Gastrocnemius medialis (tissue), 4 donors: ENCODE data around the gene SCN5A. TPM values are rescaled to one million over a fixed set of nuclear protein-coding genes. Genes with fewer than 3 reads are reported as not detected.

ENCODE experiments used
- ATAC-seq, 2 donors: fragments of 150-250 bp; one replicate each; pipeline ENCODE4 v1.9.1; 2016
- DNase-seq, 2 donors: peaks; one replicate each; pipeline ENCODE4 v3.0.0-alpha.2; 2019
- H3K27ac ChIP-seq, 4 donors: fragments of 200-600 bp; sonication (generic); 1 replicate in 1 of 4; 2 replicates in 3 of 4; pipeline ENCODE4 v1.5.1; 2016 to 2018; ENCODE audit warnings: mild to moderate bottlenecking in 2 of 4, moderate library complexity in 1 of 4
- H3K27me3 ChIP-seq, 3 donors: fragments of 200-600 bp; sonication (generic) in 2 of 3; 1 replicate in 1 of 3; 2 replicates in 2 of 3; pipeline versions ENCODE4 v1.5.1 to v1.6.0; 2016 to 2019; ENCODE audit warnings: mild to moderate bottlenecking in 1 of 3, moderate library complexity in 1 of 3
- H3K36me3 ChIP-seq, 2 donors: fragments of 200-600 bp; sonication (generic) in 1 of 2; one replicate each; pipeline ENCODE4 v1.5.1; 2017 to 2018
- H3K4me1 ChIP-seq, 2 donors: fragments of 200-600 bp; sonication (generic) in 1 of 2; one replicate each; pipeline ENCODE4 v1.5.1; 2016 to 2017; ENCODE audit warnings: mild to moderate bottlenecking in 2 of 2
- H3K4me3 ChIP-seq, 4 donors: fragments of 200-600 bp; sonication (generic) in 3 of 4; 1 replicate in 1 of 4; 2 replicates in 3 of 4; pipeline ENCODE4 v1.5.1; 2016 to 2019; ENCODE audit warnings: mild to moderate bottlenecking in 2 of 4
- H3K9me3 ChIP-seq, 3 donors: fragments of 200-600 bp; sonication (generic) in 2 of 3; 1 replicate in 1 of 3; 2 replicates in 2 of 3; pipeline ENCODE4 v1.5.1; 2016 to 2019
- POLR2A ChIP-seq, 2 donors: fragments of 450-650 bp; IDR thresholded peaks; one replicate each; pipeline ENCODE4 v1.6.1; 2017; ENCODE audit warnings: antibody characterized with exemption in 2 of 2, mild to moderate bottlenecking in 2 of 2, moderate library complexity in 2 of 2
- in situ Hi-C, 4 donors: fragments of 200-750 bp; cut with MboI; loops; one replicate each; pipeline versions ENCODE4 v1.15.0 to v1.8.0; 2017; ENCODE audit warnings: low sequenced_read_pairs in 4 of 4
- intact Hi-C: fragments of 100-400 bp; cut with DNase I; formaldehyde crosslinking; loops from one replicate; pipeline ENCODE4 v1.15.1; 2023; ENCODE audit warnings: low total_unique reads
- total RNA-seq, 4 donors: library from RNA; depleted of rRNA; stranded (reverse); fragments of >200 nt; gene quantifications; one replicate each; pipeline versions ENCODE4 v1.1.0 to v1.2.3, GENCODE V29; 2016
- TF ChIP-seq, protein P1 (sequence below), 5 experiments: fragments of 450-650 bp in 3 of 5; fragments of 200-600 bp in 2 of 5; sonication (generic) in 2 of 5; IDR thresholded peaks in 4 of 5; conservative IDR thresholded peaks in 1 of 5; 1 replicate in 4 of 5; 2 replicates in 1 of 5; pipeline ENCODE4 v1.5.1; 2016 to 2019; ENCODE audit warnings: antibody characterized with exemption in 5 of 5, mild to moderate bottlenecking in 3 of 5, moderate library complexity in 3 of 5

The SCN5A gene
- total RNA-seq, 4 donors from 2014 or later = 0.05 to 4.3 (median 2.8) TPM; not detected in 1

- Histone ChIP-seq H3K4me1 (no peaks in the 10 kb centered on the region), H3K27me3 (no peaks in the 10 kb centered on the region), H3K27ac (no peak overlapping the region), H3K9me3 (no peaks in the 10 kb centered on the region), H3K4me3 (no peak overlapping the region), H3K36me3 (no peaks in the 10 kb centered on the region)
- in situ Hi-C loops (loop anchor here in 3 of 4 donors (10.0 kb wide), 1 partner anchor 116 kb away; no protein-coding TSS in a partner anchor), intact Hi-C loops (no loop called here)
- ATAC-seq = no peak
- DNase-seq = no peak
- no peak for TF ChIP-seq POLR2A (IDR thresholded peaks at IDR 0.05)
- TF ChIP-seq, protein P1, sequence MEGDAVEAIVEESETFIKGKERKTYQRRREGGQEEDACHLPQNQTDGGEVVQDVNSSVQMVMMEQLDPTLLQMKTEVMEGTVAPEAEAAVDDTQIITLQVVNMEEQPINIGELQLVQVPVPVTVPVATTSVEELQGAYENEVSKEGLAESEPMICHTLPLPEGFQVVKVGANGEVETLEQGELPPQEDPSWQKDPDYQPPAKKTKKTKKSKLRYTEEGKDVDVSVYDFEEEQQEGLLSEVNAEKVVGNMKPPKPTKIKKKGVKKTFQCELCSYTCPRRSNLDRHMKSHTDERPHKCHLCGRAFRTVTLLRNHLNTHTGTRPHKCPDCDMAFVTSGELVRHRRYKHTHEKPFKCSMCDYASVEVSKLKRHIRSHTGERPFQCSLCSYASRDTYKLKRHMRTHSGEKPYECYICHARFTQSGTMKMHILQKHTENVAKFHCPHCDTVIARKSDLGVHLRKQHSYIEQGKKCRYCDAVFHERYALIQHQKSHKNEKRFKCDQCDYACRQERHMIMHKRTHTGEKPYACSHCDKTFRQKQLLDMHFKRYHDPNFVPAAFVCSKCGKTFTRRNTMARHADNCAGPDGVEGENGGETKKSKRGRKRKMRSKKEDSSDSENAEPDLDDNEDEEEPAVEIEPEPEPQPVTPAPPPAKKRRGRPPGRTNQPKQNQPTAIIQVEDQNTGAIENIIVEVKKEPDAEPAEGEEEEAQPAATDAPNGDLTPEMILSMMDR (IDR thresholded peaks at IDR 0.05 in 4 of 5, conservative IDR thresholded peaks at IDR 0.05 in 1 of 5) = no peak
These were observed 8.6 kb downstream of the SCN5A start for GRCh38 chr3:38640661-38641452.

DNA sequence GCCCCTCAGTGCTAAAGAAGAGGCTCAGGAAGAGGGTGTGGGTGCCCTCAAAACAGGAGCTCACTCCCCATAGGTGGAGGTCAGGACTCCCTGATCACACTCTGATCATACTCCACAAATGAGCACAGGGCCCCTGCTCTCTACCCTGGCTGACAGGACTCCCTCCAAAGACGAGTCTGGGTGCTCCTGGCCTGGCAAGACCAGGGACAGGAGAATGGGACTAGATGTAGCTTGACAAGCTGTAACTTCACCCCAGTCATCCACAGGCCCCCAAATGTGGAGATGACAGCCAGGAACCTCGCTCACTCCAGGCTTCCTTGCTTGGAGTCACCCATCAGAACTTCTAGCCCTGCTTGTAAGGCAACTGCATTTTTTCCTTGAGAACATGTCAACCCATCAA lies 11.1 kb downstream of the SCN5A start:
- ATAC-seq (no peak), DNase-seq (no peak)
- intact Hi-C loops (no loop called here), in situ Hi-C loops (no loop called here)
- Histone ChIP-seq H3K27ac (no peak overlapping the region), H3K4me1 (no peaks in the 10 kb centered on the region), H3K4me3 (no peak overlapping the region), H3K27me3 (no peaks in the 10 kb centered on the region), H3K36me3 (no peaks in the 10 kb centered on the region), H3K9me3 (no peaks in the 10 kb centered on the region)
- TF ChIP-seq, protein P1 (IDR thresholded peaks at IDR 0.05 in 4 of 5, conservative IDR thresholded peaks at IDR 0.05 in 1 of 5) = no peak
- no peak for TF ChIP-seq POLR2A (IDR thresholded peaks at IDR 0.05)

DNA sequence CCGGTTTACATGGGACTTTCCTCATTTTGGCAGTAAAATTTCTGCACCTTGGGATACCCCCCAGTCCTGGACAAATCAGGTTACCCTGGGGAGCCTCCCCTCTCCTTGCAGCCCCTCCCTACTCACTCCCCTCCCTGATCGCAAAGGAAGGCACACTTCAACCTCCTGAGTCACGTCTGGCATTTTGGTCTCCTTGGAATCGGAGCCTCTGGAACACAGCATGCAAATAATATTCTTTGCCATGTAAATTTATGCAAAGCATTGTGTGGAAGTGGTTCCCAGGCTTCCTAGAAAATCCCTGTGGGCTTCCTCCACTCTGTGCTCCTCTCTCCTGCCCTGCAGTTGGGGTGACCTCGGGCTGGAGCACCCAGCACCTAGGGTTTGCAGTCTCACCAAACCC lies 11.6 kb downstream of the SCN5A start:
- intact Hi-C loops (no loop called here), in situ Hi-C loops (no loop called here)
- DNase-seq (no peak), ATAC-seq (no peak)
- Histone ChIP-seq H3K36me3 (no peaks in the 10 kb centered on the region), H3K4me1 (no peaks in the 10 kb centered on the region), H3K4me3 (no peak overlapping the region), H3K9me3 (no peaks in the 10 kb centered on the region), H3K27me3 (no peaks in the 10 kb centered on the region), H3K27ac (no peak overlapping the region)
- TF ChIP-seq POLR2A (IDR thresholded peaks at IDR 0.05) = no peak
- TF ChIP-seq, protein P1 (IDR thresholded peaks at IDR 0.05 in 4 of 5, conservative IDR thresholded peaks at IDR 0.05 in 1 of 5) = no peak

GRCh38 chr3:38636881-38637280 lies 12.6 kb downstream of the SCN5A start:
- H3K36me3 ChIP-seq = no peaks in the 10 kb centered on the region
- ATAC-seq (no peak), DNase-seq (no peak)
- H3K9me3 ChIP-seq = no peaks in the 10 kb centered on the region
- no peak overlapping the region for H3K4me3 ChIP-seq
- in situ Hi-C loops (no loop called here), intact Hi-C loops (no loop called here)
- TF ChIP-seq, protein P1 (IDR thresholded peaks at IDR 0.05 in 4 of 5, conservative IDR thresholded peaks at IDR 0.05 in 1 of 5) = no peak
- TF ChIP-seq POLR2A (IDR thresholded peaks at IDR 0.05) = no peak
- no peak overlapping the region for H3K27ac ChIP-seq
- H3K4me1 ChIP-seq = no peaks in the 10 kb centered on the region
- no peaks in the 10 kb centered on the region for H3K27me3 ChIP-seq
